B cell (primary cell): ENCODE measurements around the gene MAD1L1. TPM values are rescaled to one million over a fixed set of nuclear protein-coding genes. Genes with fewer than 3 reads are reported as not detected.

Source experiments
- ATAC-seq: fragments of 200-7000 bp; cut with Tn5 transposase; one replicate; pipeline ENCODE4 v1.10.0; 2021; ENCODE audit warnings: low read depth, mild to moderate bottlenecking, moderate number of reproducible peaks, moderate library complexity
- CTCF ChIA-PET: fragments of 350-600 bp; sonication (Branson Sonifier 250); formaldehyde crosslinking; loops from one replicate; lab custom pipeline; 2021; ENCODE audit warnings: antibody characterized with exemption, inconsistent platforms; lab: Charles Lee
- POLR2A ChIA-PET: fragments of 350-600 bp; sonication (Branson Sonifier 250); formaldehyde crosslinking; loops from one replicate; lab custom pipeline; 2021; ENCODE audit warnings: antibody characterized with exemption; lab: Charles Lee
- DNase-seq: peaks from one replicate; pipeline ENCODE4 v3.0.0; 2013
- H2AFZ ChIP-seq: 2 replicates; pipeline ENCODE4 v1.6.1; 2012; ENCODE audit warnings: mild to moderate bottlenecking, low read depth, low read length; ENCODE audit not compliant: insufficient read depth, poor library complexity, severe bottlenecking
- H3K27ac ChIP-seq, 2 donors: 1 replicate in 1 of 2; 2 replicates in 1 of 2; pipeline ENCODE4 v1.5.1; 2012 to 2013; ENCODE audit warnings: low read length in 2 of 2, mild to moderate bottlenecking in 2 of 2, moderate library complexity in 1 of 2
- H3K27me3 ChIP-seq, 4 experiments: fragments of 200-600 bp in 1 of 4; sonication (generic) in 1 of 4; replicated peaks in 1 of 4; 1 replicate in 2 of 4; 2 replicates in 2 of 4; pipeline versions ENCODE4 v1.6.1 to v1.7.0; 2013 to 2016; ENCODE audit warnings: low read length in 3 of 4, mild to moderate bottlenecking in 2 of 4, mixed read lengths in 1 of 4, moderate library complexity in 1 of 4; ENCODE audit not compliant: insufficient read depth in 4 of 4, control insufficient read depth in 3 of 4; ENCODE audit errors: control extremely low read depth in 1 of 4
- H3K36me3 ChIP-seq, 2 experiments: replicated peaks in 1 of 2; 1 replicate in 1 of 2; 2 replicates in 1 of 2; pipeline versions ENCODE4 v1.6.1 to v1.7.1; 2013; ENCODE audit warnings: low read length in 1 of 2; ENCODE audit not compliant: insufficient read depth in 2 of 2, control insufficient read depth in 1 of 2; ENCODE audit errors: control extremely low read depth in 1 of 2, extremely low read depth in 1 of 2
- H3K4me1 ChIP-seq, 2 donors: fragments of 200-600 bp in 1 of 2; sonication (generic) in 1 of 2; 1 replicate in 1 of 2; 2 replicates in 1 of 2; pipeline versions ENCODE4 v1.5.1 to v1.6.1; 2013 to 2017; ENCODE audit warnings: low read length in 2 of 2; ENCODE audit not compliant: control insufficient read depth in 2 of 2, insufficient read depth in 2 of 2
- H3K4me2 ChIP-seq: replicated peaks from 2 replicates; pipeline ENCODE3; 2012; ENCODE audit warnings: mild to moderate bottlenecking, low read depth, low read length; ENCODE audit not compliant: poor library complexity, severe bottlenecking
- H3K4me3 ChIP-seq, 5 experiments: fragments of 200-600 bp in 1 of 5; sonication (generic) in 1 of 5; 1 replicate in 3 of 5; 2 replicates in 2 of 5; pipeline versions ENCODE4 v1.5.1 to v1.7.0; 2011 to 2016; ENCODE audit warnings: low read length in 4 of 5, mild to moderate bottlenecking in 4 of 5, low read depth in 2 of 5, control low read depth in 1 of 5, moderate library complexity in 1 of 5; ENCODE audit not compliant: insufficient read depth in 1 of 5; ENCODE audit errors: control extremely low read depth in 1 of 5, extremely low read depth in 1 of 5
- H3K79me2 ChIP-seq: fragments of 200-600 bp; sonication (generic); one replicate; pipeline ENCODE4 v1.6.0; 2016; ENCODE audit warnings: low read length; ENCODE audit not compliant: control insufficient read depth, insufficient read depth
- H3K9ac ChIP-seq: fragments of 200-600 bp; sonication (generic); 2 replicates; pipeline ENCODE4 v1.6.1; 2017; ENCODE audit warnings: mild to moderate bottlenecking, low read length, moderate library complexity
- H3K9me3 ChIP-seq, 3 donors: one replicate each; pipeline versions ENCODE4 v1.6.1 to v1.7.1; 2013; ENCODE audit warnings: low read length in 2 of 3; ENCODE audit not compliant: control insufficient read depth in 2 of 3, insufficient read depth in 1 of 3; ENCODE audit errors: control extremely low read depth in 1 of 3
- H4K20me1 ChIP-seq: 2 replicates; pipeline ENCODE4 v1.6.0; 2012; ENCODE audit warnings: mild to moderate bottlenecking, low read length; ENCODE audit not compliant: insufficient read depth, control insufficient read depth, poor library complexity, severe bottlenecking
- H3K27ac Mint-ChIP-seq: one replicate; pipeline ENCODE4 v1.8.0; 2021; ENCODE audit warnings: mixed read lengths
- H3K27me3 Mint-ChIP-seq: one replicate; pipeline ENCODE4 v1.8.0; 2021; ENCODE audit warnings: mixed read lengths
- H3K4me1 Mint-ChIP-seq: one replicate; pipeline ENCODE4 v1.8.0; 2021; ENCODE audit warnings: mixed read lengths
- H3K4me3 Mint-ChIP-seq: one replicate; pipeline ENCODE4 v1.8.0; 2021; ENCODE audit warnings: mixed read lengths
- H3K9me3 Mint-ChIP-seq: one replicate; pipeline ENCODE4 v1.8.0; 2022; ENCODE audit warnings: mixed read lengths; ENCODE audit not compliant: insufficient read depth
- EZH2 ChIP-seq: IDR thresholded peaks from 2 replicates; pipeline ENCODE4 v1.6.1; 2012; ENCODE audit warnings: borderline replicate concordance, low read depth, mild to moderate bottlenecking, moderate library complexity, low read length; ENCODE audit not compliant: insufficient read depth, poor library complexity, severe bottlenecking
- WGBS: methylation state at CpG from one replicate; pipeline ENCODE4 v1.1.5; 2013; ENCODE audit warnings: missing lambda C conversion rate; ENCODE audit not compliant: insufficient coverage; 5-methylcytosine and 5-hydroxymethylcytosine counted together
- intact Hi-C: fragments of 100-400 bp; cut with micrococcal nuclease; formaldehyde crosslinking; loops from one replicate; pipeline ENCODE4 v1.10.0; 2022
- polyA plus RNA-seq: library from polyadenylated mRNA; depleted of rRNA; stranded (reverse); fragments of >200 nt; gene quantifications from 2 replicates; pipeline ENCODE4 v1.2.3, GENCODE V29; 2012
- total RNA-seq, 2 donors: library from RNA; stranded (reverse); fragments of 120-200 nt in 1 of 2; gene quantifications; 1 replicate in 1 of 2; 2 replicates in 1 of 2; pipeline versions ENCODE4 v1.2.3 to v1.2.4, GENCODE V29; 2013 to 2022
- TF ChIP-seq, protein P1 (sequence below): fragments of 200-600 bp; IDR thresholded peaks from one replicate; pipeline ENCODE4 v1.8.0; 2022; ENCODE audit warnings: antibody characterized with exemption, mild to moderate bottlenecking

The MAD1L1 gene
- total and polyA plus RNA-seq, 2 donors (not counting 1 experiment from before 2014, with no cell fraction given) = 86.7 to 110 TPM

DNA sequence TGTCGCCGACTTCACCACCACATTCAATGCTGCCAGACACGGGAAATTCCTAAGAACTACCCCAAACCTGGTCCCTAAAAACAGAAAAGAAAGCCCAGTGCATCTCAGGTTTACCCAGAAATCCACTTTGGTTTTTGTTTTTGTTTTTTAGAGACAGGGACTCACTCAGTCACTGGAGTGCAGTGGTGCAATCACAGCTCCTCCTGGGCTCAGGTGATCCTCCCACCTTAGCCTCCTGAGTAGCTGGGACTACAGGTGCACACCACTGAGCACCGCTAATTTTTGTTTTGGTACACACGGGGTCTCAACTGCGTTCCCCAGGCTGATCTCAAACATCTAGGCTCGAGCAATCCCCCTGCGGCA is 22.8 kb downstream of the MAD1L1 start:
- H3K9me3 Mint-ChIP-seq = no peaks in the 10 kb centered on the region
- Histone ChIP-seq H3K9me3 (peaks cover 0 to 4% (median 0%) of the 10 kb centered on the region in 3 donors), H3K27me3 (no peaks in the 10 kb centered on the region), H3K4me1 (peaks cover 0 to 5% of the 10 kb centered on the region in 2 donors), H3K79me2 (no peaks in the 10 kb centered on the region), H3K36me3 (peaks cover 0 to 44% of the 10 kb centered on the region in 2 experiments), H3K27ac (no peak overlapping the region), H3K4me3 (no peak overlapping the region), H4K20me1 (no peaks in the 10 kb centered on the region), H3K4me2 (no peak overlapping the region), H2AFZ (no peak overlapping the region), H3K9ac (no peak overlapping the region)
- intact Hi-C loops = loop anchor here (1.0 kb wide), 2 partner anchors 110 to 631 kb away; no protein-coding TSS in a partner anchor
- peak overlapping the region; percentile 7 for H3K27ac Mint-ChIP-seq
- CTCF ChIA-PET = interaction anchor here (1.0 to 3.7 kb wide), 10 partner anchors 11 to 631 kb away, joined by 3 to 21 read pairs (median 4); partner anchors contain the start of gene EIF3B
- TF ChIP-seq, protein P1, sequence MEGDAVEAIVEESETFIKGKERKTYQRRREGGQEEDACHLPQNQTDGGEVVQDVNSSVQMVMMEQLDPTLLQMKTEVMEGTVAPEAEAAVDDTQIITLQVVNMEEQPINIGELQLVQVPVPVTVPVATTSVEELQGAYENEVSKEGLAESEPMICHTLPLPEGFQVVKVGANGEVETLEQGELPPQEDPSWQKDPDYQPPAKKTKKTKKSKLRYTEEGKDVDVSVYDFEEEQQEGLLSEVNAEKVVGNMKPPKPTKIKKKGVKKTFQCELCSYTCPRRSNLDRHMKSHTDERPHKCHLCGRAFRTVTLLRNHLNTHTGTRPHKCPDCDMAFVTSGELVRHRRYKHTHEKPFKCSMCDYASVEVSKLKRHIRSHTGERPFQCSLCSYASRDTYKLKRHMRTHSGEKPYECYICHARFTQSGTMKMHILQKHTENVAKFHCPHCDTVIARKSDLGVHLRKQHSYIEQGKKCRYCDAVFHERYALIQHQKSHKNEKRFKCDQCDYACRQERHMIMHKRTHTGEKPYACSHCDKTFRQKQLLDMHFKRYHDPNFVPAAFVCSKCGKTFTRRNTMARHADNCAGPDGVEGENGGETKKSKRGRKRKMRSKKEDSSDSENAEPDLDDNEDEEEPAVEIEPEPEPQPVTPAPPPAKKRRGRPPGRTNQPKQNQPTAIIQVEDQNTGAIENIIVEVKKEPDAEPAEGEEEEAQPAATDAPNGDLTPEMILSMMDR = no peak
- no peak for TF ChIP-seq EZH2
- POLR2A ChIA-PET = no interaction called here
- peaks cover 6% of the 10 kb centered on the region for H3K4me1 Mint-ChIP-seq
- H3K27me3 Mint-ChIP-seq = no peaks in the 10 kb centered on the region
- DNase-seq = no peak
- no peak overlapping the region for H3K4me3 Mint-ChIP-seq
- peak; percentile 16 for ATAC-seq
- WGBS = 69% methylated on average over 7 of the region's 8 CpGs

DNA sequence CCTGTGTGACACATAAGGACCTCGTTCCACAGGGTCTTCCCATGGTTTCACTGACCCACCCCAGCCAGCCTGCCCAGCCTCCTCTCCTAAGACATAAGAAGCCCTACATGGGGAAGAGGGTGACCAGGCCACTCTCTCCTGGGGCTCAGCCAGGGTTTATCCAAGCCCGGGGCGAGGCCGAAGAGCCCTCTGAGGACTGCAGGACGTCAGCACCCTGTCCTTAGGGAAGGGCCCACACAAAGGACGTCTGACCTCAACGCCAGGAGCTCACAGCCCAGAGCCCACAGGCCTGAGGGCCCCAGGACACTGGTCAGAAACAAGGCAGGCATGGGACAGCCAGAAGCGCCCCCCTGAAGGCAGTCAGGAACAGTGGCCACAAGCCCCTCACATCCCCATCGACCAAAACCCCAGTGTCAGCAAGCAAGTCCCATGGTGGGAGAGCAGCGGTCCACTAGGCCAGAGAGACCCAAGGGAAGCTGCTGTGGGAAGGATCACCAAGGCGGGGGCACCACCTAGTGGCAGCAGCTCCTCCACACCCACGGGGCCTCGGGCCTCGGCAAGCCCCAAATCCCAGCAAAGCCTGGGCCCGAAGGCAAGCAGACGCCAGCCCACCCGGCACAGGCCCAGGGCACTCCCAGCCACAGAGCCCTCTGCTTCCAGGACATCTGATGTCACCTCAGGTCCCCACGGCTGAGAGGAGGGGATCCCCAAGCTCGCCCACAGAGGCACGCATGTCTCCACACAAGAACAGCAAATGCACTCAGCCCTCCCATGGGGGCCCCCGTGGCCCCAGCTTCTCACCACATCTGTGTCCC is 23.4 kb downstream of the MAD1L1 start:
- H3K4me3 ChIP-seq = no peak overlapping the region
- peak; percentile 75 for ATAC-seq
- H3K9me3 Mint-ChIP-seq = no peaks in the 10 kb centered on the region
- no peak overlapping the region for H3K9ac ChIP-seq
- H3K36me3 ChIP-seq = peaks cover 0 to 39% of the 10 kb centered on the region in 2 experiments
- H3K4me1 ChIP-seq = peaks cover 0 to 5% of the 10 kb centered on the region in 2 donors
- peak overlapping the region; percentile 21 for H2AFZ ChIP-seq
- H3K79me2 ChIP-seq = no peaks in the 10 kb centered on the region
- H3K4me1 Mint-ChIP-seq = peaks cover 9% of the 10 kb centered on the region
- H4K20me1 ChIP-seq = no peaks in the 10 kb centered on the region
- 71% methylated on average over 21 of the region's 21 CpGs for WGBS
- TF ChIP-seq, protein P1 = peak; percentile 71
- no peak for TF ChIP-seq EZH2
- no peaks in the 10 kb centered on the region for H3K27me3 Mint-ChIP-seq
- intact Hi-C loops = loop anchor here (1.0 kb wide), 2 partner anchors 109 to 630 kb away; no protein-coding TSS in a partner anchor
- H3K27me3 ChIP-seq = no peaks in the 10 kb centered on the region
- H3K4me3 Mint-ChIP-seq = no peak overlapping the region
- no peak overlapping the region for H3K4me2 ChIP-seq
- peak; percentile 74 for DNase-seq
- ChIA-PET CTCF (interaction anchor here (0.5 to 3.7 kb wide), 13 partner anchors 11 to 630 kb away, joined by 3 to 21 read pairs (median 4); partner anchors contain the start of gene EIF3B), POLR2A (no interaction called here)
- H3K27ac ChIP-seq = no peak overlapping the region
- peak overlapping the region; percentile 7 for H3K27ac Mint-ChIP-seq
- peaks cover 0 to 4% (median 0%) of the 10 kb centered on the region in 3 donors for H3K9me3 ChIP-seq
